IMR-90 (cell line): ENCODE measurements around the gene EYS. TPM values are rescaled to one million over a fixed set of nuclear protein-coding genes. Genes with fewer than 3 reads are reported as not detected.

Source experiments
- ATAC-seq: fragments of 200-7000 bp; cut with Tn5 transposase; 2 replicates; pipeline ENCODE4 v1.9.1; 2020; ENCODE audit warnings: low read depth, mild to moderate bottlenecking, moderate library complexity
- BruUV-seq: library from RNA; stranded (reverse); fragments of 400-500 nt; replicated peaks from 2 replicates; lab custom pipeline; 2021; lab: Mats Ljungman, UMichigan
- CTCF ChIA-PET: fragments of 300-600 bp; formaldehyde crosslinking; extraction: SDS; loops from one replicate; lab custom pipeline; 2021; ENCODE audit warnings: antibody characterized with exemption; lab: Yijun Ruan, JAX
- POLR2A ChIA-PET: fragments of 300-600 bp; sonication (Branson Sonifier 250); formaldehyde crosslinking; loops from one replicate; lab custom pipeline; 2022; ENCODE audit warnings: antibody characterized with exemption; ENCODE audit not compliant: unreplicated experiment; lab: Charles Lee
- DNase-seq: peaks from one replicate; pipeline ENCODE4 v3.0.0; 2013
- H2AFZ ChIP-seq: replicated peaks from 2 replicates; pipeline ENCODE3; 2013; ENCODE audit warnings: low read length, mild to moderate bottlenecking; ENCODE audit not compliant: poor library complexity
- H2AK5ac ChIP-seq: 2 replicates; pipeline ENCODE4 v1.6.1; 2013; ENCODE audit warnings: low read depth, low read length, inconsistent platforms
- H2AK9ac ChIP-seq: replicated peaks from 2 replicates; pipeline ENCODE3; 2013; ENCODE audit warnings: mild to moderate bottlenecking, low read depth, low read length, moderate library complexity; ENCODE audit not compliant: poor library complexity
- H2BK120ac ChIP-seq: 2 replicates; pipeline ENCODE4 v1.6.1; 2013; ENCODE audit warnings: low read depth, low read length, inconsistent platforms
- H2BK15ac ChIP-seq: 3 replicates; pipeline ENCODE4 v1.6.1; 2013; ENCODE audit warnings: low read depth, low read length, inconsistent platforms
- H2BK20ac ChIP-seq: 2 replicates; pipeline ENCODE4 v1.6.1; 2013; ENCODE audit warnings: low read depth, mild to moderate bottlenecking, inconsistent platforms, low read length, moderate library complexity
- H2BK5ac ChIP-seq: 2 replicates; pipeline ENCODE4 v1.6.1; 2013; ENCODE audit warnings: mild to moderate bottlenecking, low read depth, low read length, inconsistent platforms; ENCODE audit not compliant: poor library complexity, severe bottlenecking
- H3K14ac ChIP-seq: replicated peaks from 2 replicates; pipeline ENCODE4 v1.6.1; 2013; ENCODE audit warnings: low read depth, low read length, inconsistent platforms
- H3K18ac ChIP-seq: 2 replicates; pipeline ENCODE4 v1.6.1; 2013; ENCODE audit warnings: low read depth, low read length, control low read depth
- H3K23ac ChIP-seq: 2 replicates; pipeline ENCODE4 v1.6.1; 2013; ENCODE audit warnings: low read depth, low read length, inconsistent platforms
- H3K27ac ChIP-seq: 2 replicates; pipeline ENCODE4 v1.5.1; 2013; ENCODE audit warnings: mild to moderate bottlenecking, control low read depth, low read length; ENCODE audit not compliant: insufficient read depth
- H3K27me3 ChIP-seq: 2 replicates; pipeline ENCODE4 v1.6.1; 2013; ENCODE audit warnings: low read length; ENCODE audit not compliant: control insufficient read depth, insufficient read depth
- H3K36me3 ChIP-seq: 2 replicates; pipeline ENCODE4 v1.6.1; 2013; ENCODE audit warnings: low read length, mixed read lengths; ENCODE audit not compliant: control insufficient read depth, insufficient read depth
- H3K4ac ChIP-seq: 2 replicates; pipeline ENCODE4 v1.6.1; 2013; ENCODE audit warnings: low read depth, low read length, inconsistent platforms
- H3K4me1 ChIP-seq: 2 replicates; pipeline ENCODE4 v1.6.1; 2013; ENCODE audit warnings: low read length, mixed read lengths; ENCODE audit not compliant: control insufficient read depth, insufficient read depth
- H3K4me2 ChIP-seq: 2 replicates; pipeline ENCODE4 v1.6.1; 2013; ENCODE audit warnings: low read depth, mild to moderate bottlenecking, control low read depth, low read length, moderate library complexity
- H3K4me3 ChIP-seq: 2 replicates; pipeline ENCODE4 v1.5.1; 2013; ENCODE audit warnings: low read depth, mild to moderate bottlenecking, control low read depth, low read length, moderate library complexity; ENCODE audit not compliant: insufficient read depth
- H3K56ac ChIP-seq: 2 replicates; pipeline ENCODE4 v1.6.1; 2013; ENCODE audit warnings: low read length, inconsistent platforms; ENCODE audit not compliant: insufficient read depth; ENCODE audit errors: extremely low read depth
- H3K79me1 ChIP-seq, 2 experiments: 2 replicates each; pipeline ENCODE4 v1.6.1; 2013; ENCODE audit warnings: low read length in 2 of 2, inconsistent platforms in 1 of 2, low read depth in 1 of 2
- H3K9ac ChIP-seq: 2 replicates; pipeline ENCODE4 v1.6.1; 2013; ENCODE audit warnings: low read depth, low read length, control low read depth
- H3K9me1 ChIP-seq: 2 replicates; pipeline ENCODE4 v1.6.1; 2013; ENCODE audit warnings: low read length, inconsistent platforms; ENCODE audit not compliant: insufficient read depth
- H3K9me3 ChIP-seq: 2 replicates; pipeline ENCODE4 v1.6.1; 2013; ENCODE audit warnings: low read length; ENCODE audit not compliant: control insufficient read depth, insufficient read depth
- H4K20me1 ChIP-seq: 2 replicates; pipeline ENCODE4 v1.6.1; 2013; ENCODE audit warnings: low read length, inconsistent platforms; ENCODE audit not compliant: insufficient read depth
- H4K5ac ChIP-seq: 2 replicates; pipeline ENCODE4 v1.6.1; 2013; ENCODE audit warnings: mild to moderate bottlenecking, low read depth, low read length, control low read depth
- H4K8ac ChIP-seq, 2 experiments: 2 replicates each; pipeline ENCODE4 v1.6.1; 2013; ENCODE audit warnings: low read depth in 2 of 2, low read length in 2 of 2, control low read depth in 1 of 2, inconsistent platforms in 1 of 2
- H4K91ac ChIP-seq: 2 replicates; pipeline ENCODE4 v1.6.1; 2013; ENCODE audit warnings: low read depth, low read length, inconsistent platforms; ENCODE audit not compliant: insufficient read depth
- MAZ ChIP-seq: IDR thresholded peaks from 2 replicates; pipeline ENCODE4 v1.6.1; 2012; ENCODE audit warnings: low read depth, mild to moderate bottlenecking, low read length, improper control_type of control experiment, moderate library complexity, borderline replicate concordance
- RCOR1 ChIP-seq: IDR thresholded peaks from 2 replicates; pipeline ENCODE4 v1.6.1; 2012; ENCODE audit warnings: mild to moderate bottlenecking, low read length, improper control_type of control experiment; ENCODE audit not compliant: insufficient replicate concordance
- WGBS, 2 experiments: methylation state at CpG; one replicate each; pipeline versions ENCODE4 v1.1.5 to v1.1.7; 2013; ENCODE audit warnings: missing lambda C conversion rate in 2 of 2; ENCODE audit not compliant: insufficient read length in 1 of 2; ENCODE audit errors: extremely low coverage in 2 of 2; 5-methylcytosine and 5-hydroxymethylcytosine counted together
- dilution Hi-C: fragments of 300-500 bp; cut with HindIII; formaldehyde crosslinking; loops from one replicate; pipeline ENCODE4 v1.14.3; 2018; ENCODE audit warnings: low sequenced_read_pairs; ENCODE audit not compliant: unreplicated experiment
- in situ Hi-C: fragments of 300-500 bp; cut with MboI; formaldehyde crosslinking; loops from 3 replicates; pipeline ENCODE4 v1.14.3; 2019; ENCODE audit warnings: low sequenced_read_pairs, inconsistent platforms, mixed read lengths
- intact Hi-C: fragments of 100-400 bp; cut with micrococcal nuclease; formaldehyde crosslinking; loops from 2 replicates; pipeline ENCODE4 v1.10.0; 2022
- polyA plus RNA-seq, 3 experiments: library from polyadenylated mRNA; depleted of rRNA; stranded (reverse); fragments of >200 nt; gene quantifications; 2 replicates each; pipeline ENCODE4 v1.2.3, GENCODE V29; 2012; ENCODE audit warnings: low replicate concordance in 1 of 3
- total RNA-seq: library from RNA; depleted of rRNA; stranded (reverse); fragments of >200 nt; gene quantifications from 2 replicates; pipeline ENCODE4 v1.2.3, GENCODE V29; 2012

EYS gene
- total and polyA plus RNA-seq, 2 of the 4 experiments (the other 2 are of a cell fraction), result under 0.01 TPM; not detected in 1

- no peak overlapping the region for H3K56ac ChIP-seq
- no peak overlapping the region for H3K4me3 ChIP-seq
- H2BK120ac ChIP-seq, result no peak overlapping the region
- POLR2A ChIA-PET, result no interaction called here
- no peak overlapping the region for H2BK5ac ChIP-seq
- no peaks in the 10 kb centered on the region for H4K20me1 ChIP-seq
- ATAC-seq, result no peak
- H2AK5ac ChIP-seq, result no peak overlapping the region
- H3K23ac ChIP-seq, result no peak overlapping the region
- no peak for DNase-seq
- H3K9me3 ChIP-seq, result no peaks in the 10 kb centered on the region
- intact Hi-C loops, result no loop called here
- H3K18ac ChIP-seq, result no peak overlapping the region
- H4K8ac ChIP-seq, result no peak overlapping the region
- BruUV-seq, result no TSS peak
- H4K5ac ChIP-seq, result no peak overlapping the region
- H3K14ac ChIP-seq, result no peak overlapping the region
- no peaks in the 10 kb centered on the region; the same call in 1 of the 2 replicates for H3K4me1 ChIP-seq
- dilution Hi-C loops, result no loop called here
- H3K4me2 ChIP-seq, result no peak overlapping the region
- no peaks in the 10 kb centered on the region for H3K27me3 ChIP-seq
- TF ChIP-seq RCOR1, result no peak
- TF ChIP-seq MAZ, result no peak
- H2AK9ac ChIP-seq, result no peak overlapping the region
- no CpG with 5 or more reads among the region's 2 CpGs for WGBS, 2 experiments
- H3K79me1 ChIP-seq, result no peaks in the 10 kb centered on the region
- no peaks in the 10 kb centered on the region for H3K36me3 ChIP-seq
- no peak overlapping the region for H2AFZ ChIP-seq
- no peak overlapping the region for H3K4ac ChIP-seq
- H3K9ac ChIP-seq, result no peak overlapping the region
- H3K27ac ChIP-seq, result no peak overlapping the region
- CTCF ChIA-PET, result no interaction called here
- no peaks in the 10 kb centered on the region for H3K9me1 ChIP-seq
- no peak overlapping the region for H4K91ac ChIP-seq
- in situ Hi-C loops, result no loop called here
- no peak overlapping the region for H2BK20ac ChIP-seq
- H2BK15ac ChIP-seq, result no peak overlapping the region
Observed at GRCh38 chr6:64049736-64050135, 1657.3 kb downstream of the EYS start.
